ENCODE results near the gene EFHD1. TPM values are rescaled to one million over a fixed set of nuclear protein-coding genes. Genes with fewer than 3 reads are reported as not detected.

Gene EFHD1
- total RNA-seq, 1 donor from 2014 or later: 5.6 TPM

- Mint-ChIP-seq H3K27me3 (ENCODE audit: low read depth) (no peaks in the 10 kb centered on the region), H3K4me3 (no peak overlapping the region), H3K36me3 (peaks cover 12% of the 10 kb centered on the region), H3K9me3 (peaks cover 14% of the 10 kb centered on the region), H3K4me1 (no peaks in the 10 kb centered on the region), H3K27ac (no peak overlapping the region)
- DNase-seq (ENCODE audit: low spot score in 2 of 2, unreplicated experiment in 2 of 2): no peak
- TF ChIP-seq CTCF (IDR thresholded peaks at IDR 0.05; ENCODE audit: unreplicated experiment): no peak
Observed at GRCh38 chr2:232588680-232589585, 44.5 kb upstream of the EFHD1 start.

GRCh38 chr2:232592772-232593395, 40.5 kb upstream of the EFHD1 start:
- Mint-ChIP-seq H3K4me3 (no peak overlapping the region), H3K36me3 (no peaks in the 10 kb centered on the region), H3K27me3 (ENCODE audit: low read depth) (no peaks in the 10 kb centered on the region), H3K4me1 (no peaks in the 10 kb centered on the region), H3K27ac (no peak overlapping the region), H3K9me3 (peaks cover 4% of the 10 kb centered on the region)
- DNase-seq (ENCODE audit: low spot score in 2 of 2, unreplicated experiment in 2 of 2): no peak
- no peak for TF ChIP-seq CTCF (IDR thresholded peaks at IDR 0.05; ENCODE audit: unreplicated experiment)

GRCh38 chr2:232593982-232594381, 39.4 kb upstream of the EFHD1 start:
- Mint-ChIP-seq H3K27me3 (ENCODE audit: low read depth) (no peaks in the 10 kb centered on the region), H3K27ac (no peak overlapping the region)

GRCh38 chr2:232597362-232598079, 35.9 kb upstream of the EFHD1 start:
- DNase-seq (ENCODE audit: low spot score in 2 of 2, unreplicated experiment in 2 of 2): no peak
- TF ChIP-seq CTCF (IDR thresholded peaks at IDR 0.05; ENCODE audit: unreplicated experiment): no peak
- Mint-ChIP-seq H3K27me3 (ENCODE audit: low read depth) (no peaks in the 10 kb centered on the region), H3K4me1 (no peaks in the 10 kb centered on the region), H3K4me3 (no peak overlapping the region), H3K36me3 (no peaks in the 10 kb centered on the region), H3K9me3 (no peaks in the 10 kb centered on the region), H3K27ac (no peak overlapping the region)

More at GRCh38 chr2:232593982-232594381, 39.4 kb upstream of the EFHD1 start:
- no peak for TF ChIP-seq CTCF (IDR thresholded peaks at IDR 0.05; ENCODE audit: unreplicated experiment)
- no peaks in the 10 kb centered on the region for H3K4me1 Mint-ChIP-seq
- DNase-seq (ENCODE audit: low spot score in 2 of 2, unreplicated experiment in 2 of 2): no peak
- H3K36me3 Mint-ChIP-seq: no peaks in the 10 kb centered on the region
- no peak overlapping the region for H3K4me3 Mint-ChIP-seq
- H3K9me3 Mint-ChIP-seq: peaks cover 4% of the 10 kb centered on the region

- Mint-ChIP-seq H3K27me3 (ENCODE audit: low read depth) (no peaks in the 10 kb centered on the region), H3K27ac (no peak overlapping the region), H3K4me1 (no peaks in the 10 kb centered on the region), H3K4me3 (no peak overlapping the region), H3K9me3 (no peaks in the 10 kb centered on the region), H3K36me3 (no peaks in the 10 kb centered on the region)
- TF ChIP-seq CTCF (IDR thresholded peaks at IDR 0.05; ENCODE audit: unreplicated experiment): no peak
- no peak for DNase-seq (ENCODE audit: low spot score in 2 of 2, unreplicated experiment in 2 of 2)
Observed at GRCh38 chr2:232598293-232598692, 35.1 kb upstream of the EFHD1 start.

Data from mesothelial cell of epicardium (in vitro differentiated cells).